Measurements from ENCODE around the gene LDHD.
"Not testable (repeated sequence)": the region's sequence is repeated elsewhere in the genome, so short reads cannot be mapped to it uniquely, and the experiment has no call there.

The LDHD gene

GRCh38 chr16:75099075-75099667, 17.4 kb downstream of the LDHD start:
- DNase-seq (ENCODE audit: low spot score): no peak

GRCh38 chr16:75097941-75098901, 18.4 kb downstream of the LDHD start:
- DNase-seq (ENCODE audit: low spot score): peak; percentile 74

- no peak for DNase-seq (ENCODE audit: low spot score)
Measured at GRCh38 chr16:75097191-75097761, 19.3 kb downstream of the LDHD start.

GRCh38 chr16:75096656-75097055, 19.9 kb downstream of the LDHD start:
- no peak for DNase-seq (ENCODE audit: low spot score)

GRCh38 chr16:75095204-75095621, 21.4 kb downstream of the LDHD start:
- no peak for DNase-seq (ENCODE audit: low spot score)

GRCh38 chr16:75093598-75094540, 22.7 kb downstream of the LDHD start:
- DNase-seq (ENCODE audit: low spot score): no peak

- no peak for DNase-seq (ENCODE audit: low spot score)
Measured at GRCh38 chr16:75092777-75093176, 23.8 kb downstream of the LDHD start.

- DNase-seq (ENCODE audit: low spot score): not testable (repeated sequence)
Measured at GRCh38 chr16:75091619-75092018, 25.0 kb downstream of the LDHD start.

- DNase-seq (ENCODE audit: low spot score): not testable (repeated sequence)
Measured at GRCh38 chr16:75090899-75091298, 25.7 kb downstream of the LDHD start.

- DNase-seq (ENCODE audit: low spot score): no peak
Measured at GRCh38 chr16:75089486-75090202, 26.9 kb downstream of the LDHD start.

- no peak for DNase-seq (ENCODE audit: low spot score)
Measured at GRCh38 chr16:75088934-75089333, 27.6 kb downstream of the LDHD start.

- DNase-seq (ENCODE audit: low spot score): no peak
Measured at GRCh38 chr16:75088216-75088615, 28.4 kb downstream of the LDHD start.

- DNase-seq (ENCODE audit: low spot score): no peak
Measured at GRCh38 chr16:75087375-75087979, 29.1 kb downstream of the LDHD start.

- DNase-seq (ENCODE audit: low spot score): no peak
Measured at GRCh38 chr16:75086688-75087374, 29.7 kb downstream of the LDHD start.

- no peak for DNase-seq (ENCODE audit: low spot score)
Measured at GRCh38 chr16:75086281-75086680, 30.3 kb downstream of the LDHD start.

- no peak for DNase-seq (ENCODE audit: low spot score)
Measured at GRCh38 chr16:75085556-75085955, 31.0 kb downstream of the LDHD start.

GRCh38 chr16:75083813-75084212, 32.8 kb downstream of the LDHD start:
- no peak for DNase-seq (ENCODE audit: low spot score)

GRCh38 chr16:75081179-75081859, 35.3 kb downstream of the LDHD start:
- DNase-seq (ENCODE audit: low spot score): no peak

GRCh38 chr16:75080205-75081029, 36.2 kb downstream of the LDHD start:
- DNase-seq (ENCODE audit: low spot score): no peak

Data from activated CD4-positive, alpha-beta T cell treated with anti-CD3 and anti-CD28 coated beads, Interleukin-2, Interleukin-4, amounts not matched to agents 100 ng/mL and 50 ng/mL, durations not matched to agents 16 hours and 8 hours (primary cell).